ENCODE results near the gene HDGFL3. TPM values are rescaled to one million over a fixed set of nuclear protein-coding genes. Genes with fewer than 3 reads are reported as not detected.

Gene HDGFL3
- total RNA-seq, 4 donors from 2014 or later, result 17.7 to 32.2 (median 29.4) TPM

DNA sequence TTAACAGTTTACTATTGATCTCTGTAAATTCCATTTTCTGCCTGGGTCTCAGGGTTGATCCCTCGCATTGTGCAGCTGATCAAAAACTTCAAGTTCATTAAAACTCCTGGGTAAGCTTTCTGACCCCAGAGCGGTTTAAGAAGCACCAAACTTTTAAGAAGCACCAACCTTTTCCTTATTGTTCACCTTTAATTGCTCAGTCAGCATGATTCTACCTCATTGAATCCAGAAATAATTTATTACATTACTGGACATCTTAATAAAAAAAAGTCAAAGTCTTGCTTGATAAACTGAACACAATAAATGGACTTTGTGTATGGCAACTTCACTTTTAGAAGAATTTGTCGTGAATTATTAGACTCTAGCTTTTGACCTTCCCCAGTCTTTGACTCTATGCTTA, 46.9 kb downstream of the HDGFL3 start:
- TF ChIP-seq, protein P1, sequence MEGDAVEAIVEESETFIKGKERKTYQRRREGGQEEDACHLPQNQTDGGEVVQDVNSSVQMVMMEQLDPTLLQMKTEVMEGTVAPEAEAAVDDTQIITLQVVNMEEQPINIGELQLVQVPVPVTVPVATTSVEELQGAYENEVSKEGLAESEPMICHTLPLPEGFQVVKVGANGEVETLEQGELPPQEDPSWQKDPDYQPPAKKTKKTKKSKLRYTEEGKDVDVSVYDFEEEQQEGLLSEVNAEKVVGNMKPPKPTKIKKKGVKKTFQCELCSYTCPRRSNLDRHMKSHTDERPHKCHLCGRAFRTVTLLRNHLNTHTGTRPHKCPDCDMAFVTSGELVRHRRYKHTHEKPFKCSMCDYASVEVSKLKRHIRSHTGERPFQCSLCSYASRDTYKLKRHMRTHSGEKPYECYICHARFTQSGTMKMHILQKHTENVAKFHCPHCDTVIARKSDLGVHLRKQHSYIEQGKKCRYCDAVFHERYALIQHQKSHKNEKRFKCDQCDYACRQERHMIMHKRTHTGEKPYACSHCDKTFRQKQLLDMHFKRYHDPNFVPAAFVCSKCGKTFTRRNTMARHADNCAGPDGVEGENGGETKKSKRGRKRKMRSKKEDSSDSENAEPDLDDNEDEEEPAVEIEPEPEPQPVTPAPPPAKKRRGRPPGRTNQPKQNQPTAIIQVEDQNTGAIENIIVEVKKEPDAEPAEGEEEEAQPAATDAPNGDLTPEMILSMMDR (IDR thresholded peaks at IDR 0.05; ENCODE audit: low read depth), result no peak

DNA sequence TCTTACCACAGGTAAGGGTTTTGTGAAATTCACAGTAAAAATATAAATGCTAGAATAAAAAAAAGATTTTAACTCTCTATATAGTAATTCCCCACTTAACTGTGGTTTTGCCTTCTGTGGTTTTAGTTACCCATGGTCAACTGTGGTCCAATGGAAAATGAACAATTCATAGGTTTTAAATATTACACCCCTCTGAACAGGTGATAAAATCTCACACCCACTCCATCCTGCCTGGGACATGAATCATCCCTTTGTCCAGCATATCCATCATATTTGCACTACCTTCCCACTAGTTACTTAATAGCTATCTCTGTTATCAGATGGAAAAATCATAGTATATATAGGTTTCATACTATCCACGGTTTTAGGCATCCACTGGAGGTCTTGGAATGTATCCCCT, 49.2 kb downstream of the HDGFL3 start:
- TF ChIP-seq, protein P1 (IDR thresholded peaks at IDR 0.05; ENCODE audit: low read depth), result no peak

DNA sequence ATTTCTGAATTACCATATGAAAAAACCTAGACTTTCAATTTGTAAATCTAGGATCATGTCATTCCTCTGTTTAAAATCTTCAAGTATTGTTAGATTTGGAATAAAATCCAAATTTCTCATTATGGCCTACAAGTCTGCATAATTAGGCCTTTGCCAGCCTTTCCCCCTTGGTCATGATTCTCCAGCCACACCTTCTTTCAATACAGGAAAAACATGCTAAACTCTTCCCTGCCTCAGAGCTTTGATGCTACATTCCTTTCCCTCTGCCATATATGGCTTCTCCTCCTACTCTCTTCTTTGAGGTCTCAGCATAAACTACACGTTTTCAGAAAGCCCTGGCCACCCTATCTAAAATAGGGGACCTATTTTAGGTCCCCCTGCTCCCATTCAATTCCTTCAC, 51.7 kb downstream of the HDGFL3 start:
- TF ChIP-seq, protein P1 (IDR thresholded peaks at IDR 0.05; ENCODE audit: low read depth), result no peak

DNA sequence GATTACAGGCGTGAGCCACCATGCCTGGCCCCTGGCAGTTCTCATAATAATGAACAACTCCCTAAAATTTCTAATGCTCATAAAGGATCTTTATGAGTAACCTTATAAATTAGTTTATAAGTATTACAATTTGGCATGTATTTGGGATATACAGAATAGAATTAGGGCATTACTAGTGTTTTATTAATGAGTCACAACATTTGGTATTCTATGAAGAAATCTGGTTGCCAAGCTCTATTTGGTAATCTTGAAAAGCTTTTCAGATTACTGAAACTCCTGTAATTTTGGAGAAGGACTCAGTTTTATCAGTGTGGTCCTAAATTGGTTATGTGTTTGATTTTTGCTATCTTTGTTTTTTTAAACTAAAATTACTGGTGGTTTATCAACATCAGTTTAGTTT, 54.3 kb downstream of the HDGFL3 start:
- TF ChIP-seq, protein P1 (IDR thresholded peaks at IDR 0.05; ENCODE audit: low read depth), result no peak

DNA sequence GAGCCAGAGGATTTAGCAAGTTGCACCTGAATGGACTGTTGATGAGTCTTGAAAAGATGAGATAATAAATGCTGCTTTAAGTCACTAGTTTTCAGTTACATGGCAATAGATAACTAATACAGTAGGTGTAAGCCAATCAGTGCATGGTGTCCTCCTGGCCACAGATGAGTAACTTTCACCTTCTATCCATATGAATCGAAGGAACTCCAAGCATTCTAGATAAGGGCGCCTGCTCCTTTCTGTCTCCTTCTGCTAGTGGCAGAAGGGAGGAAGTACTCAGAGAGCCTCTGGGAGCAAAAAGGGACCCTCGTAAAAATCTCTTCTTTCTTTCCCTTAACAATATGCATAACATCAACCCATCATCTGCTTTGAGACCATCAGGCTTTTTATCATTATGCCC, 62.9 kb downstream of the HDGFL3 start:
- TF ChIP-seq, protein P1 (IDR thresholded peaks at IDR 0.05; ENCODE audit: low read depth), result no peak

DNA sequence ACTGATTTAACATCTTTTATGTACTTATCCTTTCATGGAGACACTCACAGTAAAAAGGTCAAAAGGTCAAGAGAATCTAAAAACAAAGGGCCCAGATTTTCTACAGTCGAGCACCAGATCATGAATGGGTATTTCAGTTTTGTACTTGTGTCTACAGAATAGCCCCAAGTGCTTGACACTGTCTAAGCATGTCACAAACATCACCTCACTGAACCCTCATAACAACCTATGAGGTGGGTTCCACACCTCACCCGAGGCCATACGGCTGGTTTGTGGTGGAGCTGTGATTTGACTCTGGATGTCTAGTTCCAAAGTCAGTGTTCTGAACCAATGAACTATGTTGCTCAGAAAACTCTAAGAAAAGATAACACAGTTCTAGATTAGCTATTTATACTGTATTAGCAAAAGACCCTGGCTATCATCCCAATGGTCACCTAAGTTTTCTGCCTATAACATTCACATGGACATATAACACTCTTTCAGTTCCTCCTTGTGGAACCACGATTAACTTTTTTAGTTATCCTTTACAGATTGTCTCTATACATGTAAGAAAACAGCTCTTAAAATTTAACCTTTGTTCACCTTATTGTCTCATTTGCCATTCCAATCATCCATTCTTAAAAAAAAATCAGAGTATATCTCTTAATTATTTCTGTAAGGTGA, 74.6 kb downstream of the HDGFL3 start:
- TF ChIP-seq, protein P1 (IDR thresholded peaks at IDR 0.05; ENCODE audit: low read depth), result no peak

DNA sequence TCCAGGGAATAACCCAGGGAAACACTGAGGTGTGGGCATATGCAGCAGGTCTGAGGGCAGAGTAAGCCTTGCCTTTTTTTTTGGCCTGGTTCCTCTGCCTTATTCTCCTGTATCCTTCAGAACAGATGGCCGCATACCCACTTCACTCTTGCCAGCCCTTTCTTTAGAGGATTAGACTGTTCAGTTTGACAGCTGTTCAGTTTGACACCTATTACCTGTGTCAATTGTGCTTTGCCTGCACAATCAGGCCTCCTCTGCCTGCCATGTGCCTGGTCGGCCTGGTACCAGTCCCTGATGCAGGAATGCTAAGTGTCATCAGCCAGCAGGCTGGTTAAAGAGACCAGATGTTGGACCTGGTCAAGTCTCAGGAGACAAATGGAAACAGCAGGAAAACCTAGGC, 77.8 kb downstream of the HDGFL3 start:
- TF ChIP-seq, protein P1 (IDR thresholded peaks at IDR 0.05; ENCODE audit: low read depth), result no peak

All from subcutaneous adipose tissue (tissue), 4 donors.